ENCODE data around the gene GDPD3. TPM values are rescaled to one million over a fixed set of nuclear protein-coding genes. Genes with fewer than 3 reads are reported as not detected.
"Not testable (repeated sequence)": the region's sequence is repeated elsewhere in the genome, so short reads cannot be mapped to it uniquely, and the experiment has no call there.

The GDPD3 gene
- total RNA-seq, 2 experiments from 2014 or later, result 5.2 to 6.4 TPM

DNA sequence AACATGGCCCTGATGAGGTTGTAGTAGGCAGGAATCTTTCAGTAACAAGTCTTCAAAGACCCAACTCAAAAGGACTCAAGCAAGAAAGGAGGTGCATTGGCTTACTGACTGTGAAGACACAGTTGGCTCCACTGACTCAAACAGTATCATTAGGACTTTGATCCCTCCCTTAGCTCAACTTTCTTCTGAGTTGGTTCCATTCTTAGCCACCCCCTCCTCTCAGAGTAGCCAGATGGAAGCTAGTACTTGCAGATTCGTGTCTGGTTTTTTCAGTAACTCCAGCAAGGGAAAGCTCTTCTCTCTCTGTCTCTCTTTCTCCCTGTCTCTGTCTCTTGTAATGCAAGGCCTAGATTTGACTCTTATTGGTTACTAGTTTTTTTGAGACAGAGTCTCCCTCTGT lies 14.7 kb upstream of the GDPD3 start:
- POLR2A ChIA-PET, result interaction anchor here (0.6 kb wide), 1 partner anchor 10 kb away, joined by 4 read pairs; no protein-coding TSS in a partner anchor
- intact Hi-C loops (cut with DNase I, micrococcal nuclease), result no loop called here
- DNase-seq, result no peak
- Histone ChIP-seq H3K27me3 (ENCODE audit: control insufficient read depth in 1 of 2, insufficient read depth in 2 of 2, low read length in 2 of 2) (no peaks in the 10 kb centered on the region), H3K36me3 (ENCODE audit: insufficient read depth, low read length) (no peaks in the 10 kb centered on the region), H3K4me1 (ENCODE audit: insufficient read depth, low read length) (peaks cover 16% of the 10 kb centered on the region), H3K27ac (ENCODE audit: low read depth in 1 of 2, low read length in 2 of 2) (no peak overlapping the region), H3K9me3 (ENCODE audit: control insufficient read depth in 1 of 2, insufficient read depth in 1 of 2, low read length in 2 of 2) (peaks cover 0 to 18% of the 10 kb centered on the region in 2 experiments), H3K4me3 (ENCODE audit: low read length) (no peak overlapping the region)
- CTCF ChIA-PET, result no interaction called here
- Mint-ChIP-seq H3K27me3 (no peaks in the 10 kb centered on the region), H3K36me3 (ENCODE audit: low read depth) (peaks cover 3% of the 10 kb centered on the region), H3K27ac (no peak overlapping the region), H3K4me3 (no peak overlapping the region), H3K9me3 (no peaks in the 10 kb centered on the region), H3K4me1 (ENCODE audit: low read depth) (no peaks in the 10 kb centered on the region)
- no peak for ATAC-seq (ENCODE audit: poor library complexity)
- TF ChIP-seq, protein P1, sequence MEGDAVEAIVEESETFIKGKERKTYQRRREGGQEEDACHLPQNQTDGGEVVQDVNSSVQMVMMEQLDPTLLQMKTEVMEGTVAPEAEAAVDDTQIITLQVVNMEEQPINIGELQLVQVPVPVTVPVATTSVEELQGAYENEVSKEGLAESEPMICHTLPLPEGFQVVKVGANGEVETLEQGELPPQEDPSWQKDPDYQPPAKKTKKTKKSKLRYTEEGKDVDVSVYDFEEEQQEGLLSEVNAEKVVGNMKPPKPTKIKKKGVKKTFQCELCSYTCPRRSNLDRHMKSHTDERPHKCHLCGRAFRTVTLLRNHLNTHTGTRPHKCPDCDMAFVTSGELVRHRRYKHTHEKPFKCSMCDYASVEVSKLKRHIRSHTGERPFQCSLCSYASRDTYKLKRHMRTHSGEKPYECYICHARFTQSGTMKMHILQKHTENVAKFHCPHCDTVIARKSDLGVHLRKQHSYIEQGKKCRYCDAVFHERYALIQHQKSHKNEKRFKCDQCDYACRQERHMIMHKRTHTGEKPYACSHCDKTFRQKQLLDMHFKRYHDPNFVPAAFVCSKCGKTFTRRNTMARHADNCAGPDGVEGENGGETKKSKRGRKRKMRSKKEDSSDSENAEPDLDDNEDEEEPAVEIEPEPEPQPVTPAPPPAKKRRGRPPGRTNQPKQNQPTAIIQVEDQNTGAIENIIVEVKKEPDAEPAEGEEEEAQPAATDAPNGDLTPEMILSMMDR (IDR thresholded peaks at IDR 0.05), result no peak

DNA sequence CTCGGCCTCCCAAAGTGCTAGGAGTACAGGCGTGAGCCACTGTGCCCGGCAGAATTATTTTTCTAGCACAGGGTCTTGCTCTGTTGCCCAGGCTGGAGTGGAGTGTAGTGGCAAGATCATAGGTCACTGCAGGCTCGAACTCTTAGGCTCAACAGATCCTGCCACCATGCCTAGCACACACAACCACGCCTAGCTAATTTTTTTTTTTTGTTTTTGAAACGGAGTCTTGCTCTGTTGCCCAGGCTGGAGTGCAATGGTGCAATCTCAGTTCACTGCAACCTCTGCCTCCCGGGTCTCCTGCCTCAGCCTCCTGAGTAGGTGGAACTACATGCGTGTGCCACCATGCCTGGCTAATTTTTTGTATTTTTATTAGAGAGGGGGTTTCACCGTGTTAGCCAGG lies 12.4 kb upstream of the GDPD3 start:
- POLR2A ChIA-PET; intact Hi-C loops (cut with DNase I, micrococcal nuclease); H3K27ac ChIP-seq (ENCODE audit: low read depth in 1 of 2, low read length in 2 of 2); H3K27me3 ChIP-seq (ENCODE audit: control insufficient read depth in 1 of 2, insufficient read depth in 2 of 2, low read length in 2 of 2); H3K27me3 Mint-ChIP-seq; DNase-seq; H3K4me3 Mint-ChIP-seq; H3K4me3 ChIP-seq (ENCODE audit: low read length); H3K27ac Mint-ChIP-seq; ATAC-seq (ENCODE audit: poor library complexity); H3K9me3 Mint-ChIP-seq; H3K36me3 ChIP-seq (ENCODE audit: insufficient read depth, low read length); H3K9me3 ChIP-seq (ENCODE audit: control insufficient read depth in 1 of 2, insufficient read depth in 1 of 2, low read length in 2 of 2): not testable (repeated sequence)
- H3K4me1 ChIP-seq (ENCODE audit: insufficient read depth, low read length), result peaks cover 29% of the 10 kb centered on the region
- peaks cover 12% of the 10 kb centered on the region for H3K36me3 Mint-ChIP-seq (ENCODE audit: low read depth)
- CTCF ChIA-PET, result interaction anchor here (1.7 kb wide), 1 partner anchor 70 kb away, joined by 3 read pairs; no protein-coding TSS in a partner anchor
- H3K4me1 Mint-ChIP-seq (ENCODE audit: low read depth), result peaks cover 12% of the 10 kb centered on the region

DNA sequence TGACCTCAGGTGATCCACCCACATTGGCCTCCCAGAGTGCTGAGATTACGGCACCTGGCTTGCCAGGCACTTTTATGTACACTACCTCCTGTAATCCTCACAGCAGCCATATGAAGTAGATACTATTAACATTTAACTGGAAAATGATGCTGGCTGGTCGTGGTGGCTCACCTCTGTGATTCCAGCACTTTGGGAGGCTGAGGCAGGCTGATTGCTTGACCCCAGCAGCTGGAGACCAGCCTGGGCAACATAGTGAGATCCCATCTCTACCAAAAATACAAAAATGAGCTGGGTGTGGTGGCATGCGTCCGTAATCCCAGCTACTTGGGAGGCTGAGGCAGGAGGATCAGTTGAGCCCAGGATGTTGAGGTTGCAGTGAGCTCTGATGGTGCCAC lies 11.6 kb upstream of the GDPD3 start:
- no peak for DNase-seq
- Mint-ChIP-seq H3K27me3 (no peaks in the 10 kb centered on the region), H3K9me3 (no peaks in the 10 kb centered on the region), H3K36me3 (ENCODE audit: low read depth) (peaks cover 18% of the 10 kb centered on the region), H3K4me1 (ENCODE audit: low read depth) (peaks cover 19% of the 10 kb centered on the region), H3K27ac (no peak overlapping the region), H3K4me3 (no peak overlapping the region)
- Histone ChIP-seq H3K4me1 (ENCODE audit: insufficient read depth, low read length) (peaks cover 30% of the 10 kb centered on the region), H3K36me3 (ENCODE audit: insufficient read depth, low read length) (peaks cover 3% of the 10 kb centered on the region), H3K27ac (ENCODE audit: low read depth in 1 of 2, low read length in 2 of 2) (no peak overlapping the region), H3K4me3 (ENCODE audit: low read length) (no peak overlapping the region), H3K9me3 (ENCODE audit: control insufficient read depth in 1 of 2, insufficient read depth in 1 of 2, low read length in 2 of 2) (peaks cover 0 to 3% of the 10 kb centered on the region in 2 experiments), H3K27me3 (ENCODE audit: control insufficient read depth in 1 of 2, insufficient read depth in 2 of 2, low read length in 2 of 2) (no peaks in the 10 kb centered on the region)
- TF ChIP-seq, protein P1 (IDR thresholded peaks at IDR 0.05), result no peak
- ATAC-seq (ENCODE audit: poor library complexity), result no peak
- ChIA-PET POLR2A (no interaction called here), CTCF (interaction anchor here (0.6 to 1.7 kb wide), 2 partner anchors 70 to 276 kb away, joined by 3 read pairs; no protein-coding TSS in a partner anchor)
- intact Hi-C loops (cut with DNase I, micrococcal nuclease), result no loop called here

All from CD4-positive, alpha-beta T cell (primary cell).